Dermis blood vessel endothelial cell (primary cell): ENCODE data around the gene KRTAP12-2. TPM values are rescaled to one million over a fixed set of nuclear protein-coding genes. Genes with fewer than 3 reads are reported as not detected.
"Not testable (repeated sequence)": the region's sequence is repeated elsewhere in the genome, so short reads cannot be mapped to it uniquely, and the experiment has no call there.

Experiments
- DNase-seq: peaks from one replicate; pipeline ENCODE4 v3.0.0; 2010
- total RNA-seq: library from RNA; depleted of rRNA; stranded (reverse); fragments of >200 nt; gene quantifications from 2 replicates; pipeline ENCODE4 v1.2.3, GENCODE V29; 2014

Gene KRTAP12-2
- total RNA-seq, 1 donor from 2014 or later = not detected

DNA sequence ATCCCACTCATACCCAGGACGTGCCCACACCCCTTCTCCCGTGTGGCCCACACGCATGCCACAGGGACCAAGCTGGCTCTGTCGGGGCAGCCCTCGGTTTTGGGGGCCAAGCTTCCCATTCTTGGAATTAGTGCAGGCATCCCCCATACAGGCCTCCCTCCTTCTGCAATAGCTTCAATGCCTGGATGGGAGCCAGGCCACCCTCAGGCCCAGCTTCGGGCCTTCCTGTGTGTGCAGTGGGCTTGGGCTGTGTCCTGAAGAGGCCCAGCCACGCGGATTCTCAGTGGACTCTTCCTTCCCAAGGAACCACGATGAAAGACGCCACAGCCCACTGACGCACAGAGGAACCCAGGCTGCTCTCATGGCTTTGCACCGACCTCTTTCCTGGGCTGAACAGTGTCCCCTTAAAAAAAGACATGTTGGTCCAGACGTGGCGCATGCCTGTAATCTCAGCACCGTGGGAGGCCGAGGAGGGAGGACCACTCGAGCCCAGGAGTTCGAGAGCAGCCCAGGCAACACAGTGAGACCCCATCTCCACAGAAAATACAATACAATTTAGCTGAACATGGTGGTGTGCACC is 17.1 kb downstream of the KRTAP12-2 start:
- no peak for DNase-seq

- no peak for DNase-seq
Observed at GRCh38 chr21:44648557-44649311, 18.0 kb downstream of the KRTAP12-2 start.

- DNase-seq = no peak
Observed at GRCh38 chr21:44647222-44647552, 19.5 kb downstream of the KRTAP12-2 start.

- DNase-seq = not testable (repeated sequence)
Observed at GRCh38 chr21:44646366-44647221, 20.1 kb downstream of the KRTAP12-2 start, which contains the start of gene KRTAP10-11. TSS of gene KRTAP10-11 (plus strand) at chr21:44646414. CDS start at chr21:44646459, 45 bp downstream.

- DNase-seq = no peak
Observed at GRCh38 chr21:44644878-44645277, 21.8 kb downstream of the KRTAP12-2 start.

DNA sequence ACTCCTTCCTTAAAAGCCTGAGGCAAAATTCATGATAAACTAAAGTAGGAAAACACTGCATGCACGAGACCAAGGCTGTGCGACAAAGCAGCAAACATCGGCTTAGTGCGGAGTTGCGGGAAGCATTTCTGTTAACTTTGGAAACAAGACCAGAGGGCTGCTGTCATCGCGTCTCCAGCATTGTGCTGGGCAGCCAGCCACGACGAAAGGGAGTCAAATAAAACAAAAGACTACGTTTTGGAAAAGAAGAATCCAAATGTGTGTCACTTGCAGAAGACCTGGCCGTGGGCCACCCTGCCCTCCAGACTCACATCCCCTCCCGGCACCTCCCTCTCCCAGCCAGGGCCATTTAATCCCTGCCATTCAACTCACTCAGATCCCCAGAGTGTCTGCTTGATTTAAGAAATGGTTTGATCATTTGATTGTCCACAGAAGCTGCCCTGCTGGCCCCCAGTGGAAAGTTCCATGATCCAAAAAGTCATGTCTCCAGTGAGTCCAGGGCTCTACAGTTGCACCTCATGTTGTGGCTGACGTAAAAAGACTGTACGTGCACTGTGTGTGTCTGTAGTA is 22.9 kb downstream of the KRTAP12-2 start:
- no peak for DNase-seq

DNA sequence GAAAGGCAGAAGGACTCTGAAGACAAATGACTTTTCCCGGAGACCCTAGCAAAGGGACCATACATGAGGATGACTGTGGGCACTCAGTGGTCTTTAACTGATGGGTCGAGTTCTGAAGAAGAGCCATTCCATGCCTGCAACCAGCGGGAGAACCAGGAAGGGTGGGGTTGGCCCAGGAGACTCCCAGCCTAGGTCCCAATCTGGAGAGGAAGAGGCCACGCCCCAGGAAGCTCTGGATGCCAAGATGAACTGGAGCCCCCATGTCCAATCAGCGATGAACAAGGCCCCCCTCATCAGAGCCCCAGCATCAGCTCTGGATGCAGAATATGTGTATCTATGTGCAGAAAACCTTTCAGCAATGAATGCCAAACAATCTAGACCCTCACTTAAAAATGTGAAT is 26.0 kb downstream of the KRTAP12-2 start:
- DNase-seq = no peak

DNA sequence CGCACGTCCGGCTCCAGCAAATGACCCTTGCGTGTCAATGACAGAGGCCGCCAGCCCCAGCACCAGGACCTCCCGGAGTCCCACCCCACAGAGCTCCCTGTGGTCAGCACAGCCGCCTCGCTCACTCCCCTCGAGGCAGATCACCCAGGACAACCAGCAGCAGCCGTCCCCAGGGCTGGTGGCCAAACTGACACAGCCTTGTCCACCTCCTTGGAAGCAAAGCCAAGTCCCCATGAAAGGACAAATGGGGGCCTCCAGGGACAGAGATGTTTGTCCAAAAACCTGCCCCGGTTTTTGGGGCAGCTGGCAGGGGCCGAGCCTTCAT is 27.4 kb downstream of the KRTAP12-2 start:
- DNase-seq = no peak

DNA sequence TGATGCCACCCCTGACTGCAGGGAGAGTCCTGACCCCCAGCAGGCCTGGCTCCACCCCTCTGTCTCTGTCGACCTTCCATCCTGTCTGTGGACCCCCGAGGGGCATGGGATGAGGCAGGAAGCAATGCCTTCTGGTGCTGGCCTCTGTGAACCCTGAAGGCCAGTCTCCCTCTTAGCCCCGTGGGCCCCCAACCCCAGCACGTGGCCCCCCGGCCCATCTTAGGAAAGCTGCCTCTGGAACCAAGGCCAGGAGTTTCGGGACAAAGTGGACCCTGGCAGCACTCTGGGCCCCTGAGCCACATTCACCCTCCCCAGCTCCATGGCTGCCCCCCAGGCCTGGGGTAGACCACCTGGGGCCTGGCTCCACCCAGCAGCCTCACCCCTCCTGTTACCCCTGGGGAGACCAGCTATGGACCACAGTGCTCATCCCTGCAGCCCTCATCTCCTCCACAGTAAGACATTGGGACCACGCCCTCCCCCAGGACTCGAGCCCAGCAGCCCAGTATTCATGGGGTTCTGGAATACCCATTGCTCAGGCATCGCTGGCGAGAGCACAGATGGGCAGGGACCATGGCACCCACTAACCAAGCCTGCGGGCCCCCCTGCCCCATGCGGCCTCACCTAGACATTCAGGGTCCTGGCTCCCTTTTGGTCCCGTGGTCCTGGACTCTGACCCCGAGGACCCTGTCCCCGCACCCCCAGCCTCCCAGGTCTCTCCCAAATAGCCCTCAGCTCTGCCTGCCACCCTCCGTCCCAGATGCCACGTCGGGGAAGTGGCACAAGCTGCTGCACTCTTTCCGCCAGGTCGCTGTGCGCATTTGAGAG is 28.0 kb downstream of the KRTAP12-2 start:
- DNase-seq = not testable (repeated sequence)

- not testable (repeated sequence) for DNase-seq
Observed at GRCh38 chr21:44637851-44638348, 28.8 kb downstream of the KRTAP12-2 start.

DNA sequence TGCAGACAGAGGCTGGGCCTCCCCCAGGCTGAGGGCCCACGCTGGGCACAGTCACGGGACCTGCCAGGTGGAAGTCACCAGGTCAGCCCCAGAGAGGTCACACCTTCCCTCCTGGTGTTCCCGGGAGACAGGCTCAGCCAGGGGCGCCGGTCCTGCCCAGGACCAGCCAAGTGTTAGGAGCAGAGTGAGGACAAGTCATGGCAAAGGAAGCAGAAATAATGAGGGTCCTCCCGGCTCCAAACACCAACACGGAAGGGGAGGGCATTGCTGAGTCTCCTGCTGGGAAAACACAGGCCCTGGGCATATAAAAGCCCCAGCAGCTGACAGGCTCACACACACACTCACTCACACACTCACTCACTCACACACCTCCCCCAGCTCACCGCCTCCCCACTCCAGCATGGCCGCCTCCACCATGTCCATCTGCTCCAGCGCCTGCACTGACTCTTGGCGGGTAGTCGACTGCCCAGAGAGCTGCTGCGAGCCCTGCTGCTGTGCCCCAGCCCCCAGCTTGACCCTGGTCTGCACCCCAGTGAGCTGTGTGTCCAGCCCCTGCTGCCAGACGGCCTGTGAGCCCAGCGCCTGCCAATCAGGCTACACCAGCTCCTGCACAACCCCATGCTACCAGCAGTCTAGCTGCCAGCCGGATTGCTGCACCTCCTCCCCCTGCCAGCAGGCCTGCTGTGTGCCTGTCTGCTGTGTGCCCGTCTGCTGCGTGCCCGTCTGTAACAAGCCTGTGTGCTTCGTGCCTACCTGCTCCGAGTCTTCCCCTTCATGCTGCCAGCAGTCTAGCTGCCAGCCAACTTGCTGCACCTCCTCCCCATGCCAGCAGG is 29.5 kb downstream of the KRTAP12-2 start, which contains the start of gene KRTAP10-10:
TSS of gene KRTAP10-10 (plus strand) at position 339 of the 833 bp plus-strand sequence. CDS start at position 401, 62 bp downstream.
- DNase-seq = no peak

DNA sequence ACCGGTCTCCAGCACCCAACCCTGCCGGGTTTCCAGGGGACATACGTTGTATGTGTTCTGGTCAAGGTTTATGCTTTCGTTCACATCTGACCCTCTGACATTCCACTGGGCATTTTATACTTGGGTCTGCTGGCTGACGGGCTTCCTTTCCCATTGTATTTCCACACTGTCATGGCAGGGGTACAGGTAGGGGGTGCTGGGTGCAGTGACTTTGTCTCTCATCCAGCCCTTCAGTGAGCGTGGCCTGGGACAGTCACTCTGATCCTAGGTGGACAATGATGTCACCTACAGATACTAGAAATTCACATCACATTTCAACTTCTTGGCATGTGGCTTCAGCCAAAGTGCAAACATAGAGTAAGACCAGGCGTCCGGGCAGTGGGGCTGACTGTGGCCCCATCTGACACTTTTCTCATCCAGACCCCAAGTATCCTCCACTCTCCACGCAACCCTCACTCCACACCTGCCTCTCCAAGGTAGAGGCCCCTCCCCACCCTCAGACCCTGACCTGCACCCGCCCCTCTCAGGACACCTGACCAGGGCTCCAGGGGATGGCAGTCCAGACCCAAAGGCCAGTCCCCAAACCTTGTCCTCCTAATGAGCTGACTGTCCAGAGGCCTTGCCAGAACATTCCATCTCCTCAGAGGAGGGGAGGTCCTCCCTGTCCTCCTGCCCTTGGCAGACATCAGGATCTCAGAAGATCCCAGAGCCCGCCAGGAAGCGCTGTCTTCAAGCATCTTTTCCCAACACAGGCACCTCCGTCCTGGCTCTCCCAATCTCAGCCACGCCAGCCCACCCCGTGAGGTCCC is 30.3 kb downstream of the KRTAP12-2 start:
- DNase-seq = no peak

DNA sequence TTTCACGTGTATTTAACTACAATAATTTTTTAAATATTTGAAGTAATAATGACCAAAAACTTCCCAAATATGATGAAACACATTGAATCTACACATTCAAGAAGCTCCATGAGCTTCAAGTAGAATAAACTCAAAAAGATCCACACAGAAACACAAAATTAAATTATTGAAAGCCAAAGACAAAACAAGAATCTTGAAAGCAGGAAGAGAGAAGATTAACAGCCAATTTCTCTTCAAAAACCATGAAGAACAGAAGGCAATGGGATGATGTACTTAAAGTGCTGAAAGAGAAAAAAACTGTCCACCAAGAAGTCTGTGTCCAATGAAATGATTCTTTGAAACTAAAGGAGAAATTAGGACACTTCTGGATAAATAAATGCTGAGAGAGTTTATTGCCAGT is 34.7 kb downstream of the KRTAP12-2 start:
- DNase-seq = no peak

- no peak for DNase-seq
Observed at GRCh38 chr21:44630440-44630839, 36.3 kb downstream of the KRTAP12-2 start.

DNA sequence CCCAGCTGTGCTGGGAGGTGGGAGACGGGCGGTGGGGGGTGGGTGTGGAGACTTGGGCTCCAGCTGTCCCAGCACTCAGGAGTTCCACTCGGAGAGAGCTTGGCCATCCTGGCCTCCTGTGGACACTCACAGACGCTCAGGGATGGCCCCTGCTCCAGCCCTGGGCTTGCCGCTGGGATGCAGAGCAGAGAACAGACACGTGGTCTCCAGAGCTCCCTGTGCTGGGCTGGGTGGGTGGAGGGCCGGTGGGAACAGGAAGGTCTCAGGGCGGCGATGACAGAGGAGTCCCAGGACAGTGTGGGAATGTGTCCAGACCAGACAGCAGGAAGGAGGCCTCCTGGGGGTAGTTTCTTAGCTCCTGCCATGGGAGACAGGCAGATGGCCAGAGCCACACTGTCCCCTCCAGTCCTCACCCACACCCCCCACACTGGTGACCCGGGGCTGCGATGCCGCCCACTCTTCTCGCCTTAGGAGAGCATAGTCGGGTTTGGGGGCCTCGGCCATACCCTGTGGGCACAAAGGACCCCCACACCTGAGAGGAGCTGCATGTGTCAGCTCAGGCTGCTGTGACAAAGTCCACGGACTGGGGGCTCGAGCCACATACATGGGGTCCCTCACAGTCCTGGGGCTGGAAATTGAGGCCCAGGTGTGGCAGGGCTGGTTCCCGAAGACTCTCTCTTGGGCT is 37.9 kb downstream of the KRTAP12-2 start:
- DNase-seq = no peak

DNA sequence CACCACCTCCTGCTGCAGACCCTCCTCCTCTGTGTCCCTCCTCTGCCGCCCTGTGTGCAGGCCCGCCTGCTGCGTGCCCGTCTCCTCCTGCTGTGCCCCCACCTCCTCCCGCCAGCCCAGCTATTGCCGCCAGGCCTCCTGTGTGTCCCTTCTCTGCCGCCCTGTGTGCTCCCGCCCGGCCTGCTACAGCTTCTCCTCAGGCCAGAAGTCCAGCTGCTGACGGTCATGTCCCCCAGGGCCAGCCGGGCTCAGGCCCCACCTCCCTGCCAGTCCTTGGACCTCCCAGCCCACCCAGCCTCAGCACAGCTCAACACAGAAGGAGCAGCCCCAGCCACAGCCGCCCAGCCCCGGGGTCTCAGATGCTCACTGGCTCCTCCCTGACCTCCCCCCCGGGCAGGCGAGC is 38.9 kb downstream of the KRTAP12-2 start:
- DNase-seq = not testable (repeated sequence)

- not testable (repeated sequence) for DNase-seq
Observed at GRCh38 chr21:44627181-44627822, 39.4 kb downstream of the KRTAP12-2 start.

GRCh38 chr21:44626673-44627143 is 40.0 kb downstream of the KRTAP12-2 start, which contains the start of gene KRTAP10-9:
TSS of gene KRTAP10-9 (plus strand) at chr21:44627093. CDS start at chr21:44627172, 79 bp downstream.
- DNase-seq = no peak

DNA sequence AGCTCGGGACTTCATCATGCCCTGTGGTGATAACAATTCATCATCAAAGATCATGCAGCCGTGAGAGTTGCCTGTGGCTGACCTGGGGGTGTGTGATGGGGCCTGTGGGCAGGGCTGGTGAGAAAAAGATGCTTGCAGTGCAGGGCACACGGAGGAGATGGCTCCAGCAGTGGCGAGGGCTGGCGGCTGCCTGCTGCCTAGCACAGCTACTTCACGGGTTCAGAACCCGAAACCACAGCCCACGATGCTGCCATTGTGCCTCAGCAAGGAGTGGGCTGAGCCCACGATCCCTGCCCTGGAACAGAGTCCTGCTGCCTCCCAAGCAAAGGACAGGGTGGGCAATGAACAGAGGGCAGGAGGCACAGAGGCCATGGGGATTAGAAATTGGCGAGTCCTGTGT is 40.5 kb downstream of the KRTAP12-2 start:
- DNase-seq = no peak
